Vagina (tissue), 2 donors: ENCODE data around the gene HEBP2. TPM values are rescaled to one million over a fixed set of nuclear protein-coding genes. Genes with fewer than 3 reads are reported as not detected.

ENCODE experiments used
- DNase-seq, 2 donors: peaks; one replicate each; pipeline ENCODE4 v3.0.0-alpha.2; 2017; ENCODE audit errors: extremely low spot score in 2 of 2
- H3K27ac ChIP-seq: fragments of 200-600 bp; sonication (generic); one replicate; pipeline ENCODE4 v1.5.1; 2019
- H3K27me3 ChIP-seq: fragments of 200-600 bp; sonication (generic); one replicate; pipeline ENCODE4 v1.5.1; 2019
- H3K36me3 ChIP-seq, 2 donors: fragments of 200-600 bp; sonication (generic); one replicate each; pipeline ENCODE4 v1.5.1; 2017 to 2019
- H3K4me1 ChIP-seq: fragments of 200-600 bp; sonication (generic); one replicate; pipeline ENCODE4 v1.5.1; 2019
- H3K4me3 ChIP-seq, 2 donors: fragments of 200-600 bp; sonication (generic); 1 replicate in 1 of 2; 2 replicates in 1 of 2; pipeline ENCODE4 v1.5.1; 2016 to 2019
- H3K9me3 ChIP-seq: fragments of 200-600 bp; sonication (generic); one replicate; pipeline ENCODE4 v1.5.1; 2019
- CTCF ChIP-seq, 3 experiments: fragments of 450-650 bp in 2 of 3; fragments of 200-600 bp in 1 of 3; sonication (generic) in 1 of 3; IDR thresholded peaks; one replicate each; pipeline ENCODE4 v1.5.1; 2017 to 2019; ENCODE audit warnings: antibody characterized with exemption in 3 of 3, mild to moderate bottlenecking in 2 of 3, moderate library complexity in 2 of 3
- POLR2A ChIP-seq, 2 donors: fragments of 450-650 bp; IDR thresholded peaks; one replicate each; pipeline ENCODE4 v1.6.1; 2017; ENCODE audit warnings: antibody characterized with exemption in 2 of 2, mild to moderate bottlenecking in 2 of 2, moderate library complexity in 2 of 2
- POLR2AphosphoS5 ChIP-seq, 2 donors: sonication (generic); formaldehyde crosslinking; IDR thresholded peaks; one replicate each; pipeline ENCODE4 v1.9.0; 2017; ENCODE audit warnings: antibody characterized with exemption in 2 of 2, mild to moderate bottlenecking in 2 of 2, low read depth in 1 of 2; ENCODE audit not compliant: insufficient read depth in 1 of 2
- intact Hi-C: fragments of 100-400 bp; cut with DNase I; formaldehyde crosslinking; loops from one replicate; pipeline ENCODE4 v1.15.1; 2023
- total RNA-seq: library from RNA; depleted of rRNA; stranded (reverse); fragments of >200 nt; gene quantifications from one replicate; pipeline ENCODE4 v1.2.3, GENCODE V29; 2016

Gene HEBP2
- total RNA-seq, 1 donor from 2014 or later = 62.4 TPM

- no peaks in the 10 kb centered on the region for H3K36me3 ChIP-seq
- DNase-seq = no peak
Observed at GRCh38 chr6:138371720-138372119, 32.3 kb upstream of the HEBP2 start.

GRCh38 chr6:138372711-138373463 lies 31.1 kb upstream of the HEBP2 start:
- no peaks in the 10 kb centered on the region for H3K4me1 ChIP-seq
- intact Hi-C loops = no loop called here
- no peak overlapping the region for H3K27ac ChIP-seq
- H3K27me3 ChIP-seq = no peaks in the 10 kb centered on the region
- no peaks in the 10 kb centered on the region for H3K36me3 ChIP-seq
- H3K4me3 ChIP-seq = no peak overlapping the region
- no peaks in the 10 kb centered on the region for H3K9me3 ChIP-seq
- DNase-seq = no peak
- TF ChIP-seq CTCF (IDR thresholded peaks at IDR 0.05) = no peak
- no peak for TF ChIP-seq POLR2A (IDR thresholded peaks at IDR 0.05)
- TF ChIP-seq POLR2AphosphoS5 (IDR thresholded peaks at IDR 0.05; ENCODE audit: insufficient read depth in 1 of 2, low read depth in 1 of 2) = no peak

More at GRCh38 chr6:138371720-138372119, 32.3 kb upstream of the HEBP2 start:
- intact Hi-C loops = no loop called here
- Histone ChIP-seq H3K4me1 (no peaks in the 10 kb centered on the region), H3K27ac (no peak overlapping the region), H3K27me3 (no peaks in the 10 kb centered on the region), H3K9me3 (no peaks in the 10 kb centered on the region), H3K4me3 (no peak overlapping the region)
- no peak for TF ChIP-seq CTCF (IDR thresholded peaks at IDR 0.05)
- TF ChIP-seq POLR2A (IDR thresholded peaks at IDR 0.05) = no peak
- no peak for TF ChIP-seq POLR2AphosphoS5 (IDR thresholded peaks at IDR 0.05; ENCODE audit: insufficient read depth in 1 of 2, low read depth in 1 of 2)

- H3K36me3 ChIP-seq = no peaks in the 10 kb centered on the region
- no peak overlapping the region for H3K27ac ChIP-seq
- H3K27me3 ChIP-seq = no peaks in the 10 kb centered on the region
- H3K9me3 ChIP-seq = no peaks in the 10 kb centered on the region
- DNase-seq = no peak
- H3K4me3 ChIP-seq = no peak overlapping the region
- H3K4me1 ChIP-seq = no peaks in the 10 kb centered on the region
- TF ChIP-seq POLR2A (IDR thresholded peaks at IDR 0.05) (no peak), POLR2AphosphoS5 (IDR thresholded peaks at IDR 0.05; ENCODE audit: insufficient read depth in 1 of 2, low read depth in 1 of 2) (no peak), CTCF (IDR thresholded peaks at IDR 0.05) (no peak)
- intact Hi-C loops = no loop called here
Observed at GRCh38 chr6:138374230-138374629, 29.8 kb upstream of the HEBP2 start.

GRCh38 chr6:138374815-138375214 lies 29.2 kb upstream of the HEBP2 start:
- no peak for TF ChIP-seq POLR2AphosphoS5 (IDR thresholded peaks at IDR 0.05; ENCODE audit: insufficient read depth in 1 of 2, low read depth in 1 of 2)
- TF ChIP-seq POLR2A (IDR thresholded peaks at IDR 0.05) = no peak
- no peaks in the 10 kb centered on the region for H3K4me1 ChIP-seq
- H3K36me3 ChIP-seq = no peaks in the 10 kb centered on the region
- no peak overlapping the region for H3K4me3 ChIP-seq
- no peaks in the 10 kb centered on the region for H3K9me3 ChIP-seq
- H3K27me3 ChIP-seq = no peaks in the 10 kb centered on the region
- no peak overlapping the region for H3K27ac ChIP-seq
- intact Hi-C loops = no loop called here
- DNase-seq = no peak

GRCh38 chr6:138377042-138377441 lies 27.0 kb upstream of the HEBP2 start:
- Histone ChIP-seq H3K4me3 (no peak overlapping the region), H3K36me3 (no peaks in the 10 kb centered on the region), H3K27me3 (no peaks in the 10 kb centered on the region), H3K4me1 (no peaks in the 10 kb centered on the region), H3K9me3 (no peaks in the 10 kb centered on the region), H3K27ac (no peak overlapping the region)
- TF ChIP-seq POLR2A (IDR thresholded peaks at IDR 0.05) (no peak), POLR2AphosphoS5 (IDR thresholded peaks at IDR 0.05; ENCODE audit: insufficient read depth in 1 of 2, low read depth in 1 of 2) (no peak), CTCF (IDR thresholded peaks at IDR 0.05) (no peak)
- intact Hi-C loops = no loop called here
- no peak for DNase-seq
